ENCODE measurements around the gene SLC46A3.

GRCh38 chr13:28743020-28743419 is 24.2 kb upstream of the SLC46A3 start:
- TF ChIP-seq CTCF (IDR thresholded peaks at IDR 0.05) = no peak
- TF ChIP-seq EP300 (IDR thresholded peaks at IDR 0.05) = no peak
- TF ChIP-seq POLR2AphosphoS5 (IDR thresholded peaks at IDR 0.05) = no peak
- TF ChIP-seq POLR2A (IDR thresholded peaks at IDR 0.05) = no peak

Measured in upper lobe of left lung (tissue), 4 donors.